ENCODE measurements around the gene REG3G. TPM values are rescaled to one million over a fixed set of nuclear protein-coding genes. Genes with fewer than 3 reads are reported as not detected.

Gene REG3G
- total RNA-seq, 2 experiments from 2014 or later, result not detected

- H2AFZ ChIP-seq (ENCODE audit: low read length), result no peak overlapping the region
- H3K4me3 ChIP-seq (ENCODE audit: low read depth, low read length, poor library complexity, severe bottlenecking), result no peak overlapping the region
- DNase-seq (ENCODE audit: low spot score), result no peak
- no peak for TF ChIP-seq EZH2phosphoT487 (IDR thresholded peaks at IDR 0.05; ENCODE audit: borderline replicate concordance, low read depth, low read length)
- TF ChIP-seq CTCF (conservative IDR thresholded peaks at IDR 0.05; ENCODE audit: low read length), result no peak
- H3K4me2 ChIP-seq (ENCODE audit: low read length), result no peak overlapping the region
- intact Hi-C loops (cut with micrococcal nuclease; ENCODE audit: unreplicated experiment), result no loop called here
- no peak overlapping the region for H3K27ac ChIP-seq (ENCODE audit: low read depth, low read length, poor library complexity, severe bottlenecking)
- ChIA-PET CTCF (ENCODE audit: unreplicated experiment) (interaction anchor here (0.6 kb wide), 1 partner anchor 457 kb away, joined by 3 read pairs; no protein-coding TSS in a partner anchor), POLR2A (interaction anchor here (0.5 to 0.7 kb wide), 3 partner anchors 10 to 89 kb away, joined by 3 to 4 read pairs (median 3); no protein-coding TSS in a partner anchor)
- no peaks in the 10 kb centered on the region for H4K20me1 ChIP-seq (ENCODE audit: insufficient read depth, low read length)
- no peaks in the 10 kb centered on the region for H3K79me2 ChIP-seq (ENCODE audit: insufficient read depth, low read depth, low read length)
- H3K36me3 ChIP-seq (ENCODE audit: insufficient read depth, low read length), result no peaks in the 10 kb centered on the region
- H3K4me1 ChIP-seq (ENCODE audit: insufficient read depth, low read length, poor library complexity, severe bottlenecking), result no peaks in the 10 kb centered on the region
- H3K9me3 ChIP-seq (ENCODE audit: low read length), result no peaks in the 10 kb centered on the region
- BruUV-seq (replicated peaks), result no TSS peak
- no peaks in the 10 kb centered on the region for H3K9me2 ChIP-seq (ENCODE audit: insufficient read depth, low read length)
Measured at GRCh38 chr2:78989051-78989450, 36.5 kb upstream of the REG3G start.

DNA sequence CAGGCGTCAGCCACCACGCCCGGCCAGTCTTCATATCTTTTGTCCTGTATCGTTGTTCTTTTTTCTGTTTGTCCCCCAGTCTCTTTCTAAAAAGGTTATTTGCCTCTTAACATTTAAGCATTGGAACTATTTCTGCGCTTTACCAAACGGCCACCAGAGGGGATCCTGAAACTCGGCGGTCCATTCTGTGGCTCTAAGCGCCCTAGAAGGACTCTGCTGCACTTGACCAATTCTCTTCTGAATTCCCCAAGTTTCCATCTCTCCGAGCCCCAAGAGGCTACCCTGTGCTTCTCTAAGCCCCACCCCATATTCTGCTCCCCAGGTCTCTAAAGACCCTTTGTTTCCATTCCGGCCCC, 33.1 kb upstream of the REG3G start:
- Histone ChIP-seq H3K27ac (ENCODE audit: low read depth, low read length, poor library complexity, severe bottlenecking) (no peak overlapping the region), H3K9me2 (ENCODE audit: insufficient read depth, low read length) (no peaks in the 10 kb centered on the region), H3K79me2 (ENCODE audit: insufficient read depth, low read depth, low read length) (no peaks in the 10 kb centered on the region), H4K20me1 (ENCODE audit: insufficient read depth, low read length) (no peaks in the 10 kb centered on the region), H3K36me3 (ENCODE audit: insufficient read depth, low read length) (no peaks in the 10 kb centered on the region), H2AFZ (ENCODE audit: low read length) (no peak overlapping the region), H3K4me1 (ENCODE audit: insufficient read depth, low read length, poor library complexity, severe bottlenecking) (no peaks in the 10 kb centered on the region), H3K9me3 (ENCODE audit: low read length) (no peaks in the 10 kb centered on the region), H3K4me2 (ENCODE audit: low read length) (no peak overlapping the region), H3K4me3 (ENCODE audit: low read depth, low read length, poor library complexity, severe bottlenecking) (no peak overlapping the region)
- ChIA-PET POLR2A (interaction anchor here (0.8 kb wide), 1 partner anchor 1492 kb away, joined by 3 read pairs; no protein-coding TSS in a partner anchor), CTCF (ENCODE audit: unreplicated experiment) (no interaction called here)
- no peak for DNase-seq (ENCODE audit: low spot score)
- BruUV-seq (replicated peaks), result no TSS peak
- intact Hi-C loops (cut with micrococcal nuclease; ENCODE audit: unreplicated experiment), result no loop called here
- TF ChIP-seq EZH2phosphoT487 (IDR thresholded peaks at IDR 0.05; ENCODE audit: borderline replicate concordance, low read depth, low read length) (no peak), CTCF (conservative IDR thresholded peaks at IDR 0.05; ENCODE audit: low read length) (peak; percentile 55)

DNA sequence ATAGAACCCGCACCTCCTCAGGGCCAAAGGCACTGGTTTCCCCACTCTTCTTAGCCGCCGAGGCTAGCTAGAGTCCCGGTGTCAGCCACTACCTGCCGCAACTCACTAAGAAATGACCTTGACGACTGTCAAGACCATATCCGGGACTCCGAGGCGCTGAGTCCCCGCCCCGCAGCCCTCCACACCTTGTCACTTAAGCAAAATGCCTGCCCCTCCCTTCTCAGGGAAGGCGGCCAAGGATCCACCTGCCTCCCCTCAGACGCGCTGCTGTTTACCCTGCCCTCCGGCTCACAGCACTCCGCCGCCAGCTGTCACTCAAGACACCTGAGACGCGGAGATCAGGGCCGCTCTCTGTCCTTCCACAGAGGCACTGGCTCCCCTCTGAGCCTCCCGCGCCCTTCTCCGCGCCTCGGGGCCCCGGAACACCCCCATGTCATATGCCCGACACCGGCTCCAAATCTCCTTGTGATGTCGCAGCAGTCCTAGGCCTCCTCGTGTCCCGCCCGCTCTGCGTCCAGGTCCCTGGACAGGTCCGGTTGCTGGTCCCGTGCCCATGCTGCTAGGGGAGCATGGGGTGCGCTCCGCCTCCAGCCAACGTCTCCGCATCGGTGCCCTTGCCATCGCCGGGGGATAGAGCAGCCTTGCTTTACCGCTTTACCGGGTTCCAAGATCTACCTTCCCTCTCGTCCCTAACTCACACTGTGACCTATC, 32.5 kb upstream of the REG3G start:
- Histone ChIP-seq H3K4me3 (ENCODE audit: low read depth, low read length, poor library complexity, severe bottlenecking) (no peak overlapping the region), H3K27ac (ENCODE audit: low read depth, low read length, poor library complexity, severe bottlenecking) (no peak overlapping the region)
- POLR2A ChIA-PET, result no interaction called here

More for the DNA sequence above, 32.5 kb upstream of the REG3G start:
- Histone ChIP-seq H4K20me1 (ENCODE audit: insufficient read depth, low read length) (no peaks in the 10 kb centered on the region), H3K36me3 (ENCODE audit: insufficient read depth, low read length) (no peaks in the 10 kb centered on the region), H3K4me2 (ENCODE audit: low read length) (no peak overlapping the region), H3K4me1 (ENCODE audit: insufficient read depth, low read length, poor library complexity, severe bottlenecking) (no peaks in the 10 kb centered on the region), H3K9me2 (ENCODE audit: insufficient read depth, low read length) (no peaks in the 10 kb centered on the region), H3K9me3 (ENCODE audit: low read length) (no peaks in the 10 kb centered on the region), H2AFZ (ENCODE audit: low read length) (no peak overlapping the region), H3K79me2 (ENCODE audit: insufficient read depth, low read depth, low read length) (no peaks in the 10 kb centered on the region)
- CTCF ChIA-PET (ENCODE audit: unreplicated experiment), result no interaction called here
- intact Hi-C loops (cut with micrococcal nuclease; ENCODE audit: unreplicated experiment), result no loop called here
- BruUV-seq (replicated peaks), result no TSS peak
- TF ChIP-seq EZH2phosphoT487 (IDR thresholded peaks at IDR 0.05; ENCODE audit: borderline replicate concordance, low read depth, low read length), result no peak
- TF ChIP-seq CTCF (conservative IDR thresholded peaks at IDR 0.05; ENCODE audit: low read length), result no peak
- no peak for DNase-seq (ENCODE audit: low spot score)
